HS-27A (cell line): Measurements from ENCODE around the gene TGFBR1.
"Not testable (repeated sequence)": the region's sequence is repeated elsewhere in the genome, so short reads cannot be mapped to it uniquely, and the experiment has no call there.

Experiments
- DNase-seq: peaks from one replicate; pipeline ENCODE4 v3.0.0-alpha.2; 2012; ENCODE audit warnings: low read depth, missing footprints

TGFBR1 gene

GRCh38 chr9:99076030-99076429 is 28.9 kb upstream of the TGFBR1 start:
- no peak for DNase-seq

DNA sequence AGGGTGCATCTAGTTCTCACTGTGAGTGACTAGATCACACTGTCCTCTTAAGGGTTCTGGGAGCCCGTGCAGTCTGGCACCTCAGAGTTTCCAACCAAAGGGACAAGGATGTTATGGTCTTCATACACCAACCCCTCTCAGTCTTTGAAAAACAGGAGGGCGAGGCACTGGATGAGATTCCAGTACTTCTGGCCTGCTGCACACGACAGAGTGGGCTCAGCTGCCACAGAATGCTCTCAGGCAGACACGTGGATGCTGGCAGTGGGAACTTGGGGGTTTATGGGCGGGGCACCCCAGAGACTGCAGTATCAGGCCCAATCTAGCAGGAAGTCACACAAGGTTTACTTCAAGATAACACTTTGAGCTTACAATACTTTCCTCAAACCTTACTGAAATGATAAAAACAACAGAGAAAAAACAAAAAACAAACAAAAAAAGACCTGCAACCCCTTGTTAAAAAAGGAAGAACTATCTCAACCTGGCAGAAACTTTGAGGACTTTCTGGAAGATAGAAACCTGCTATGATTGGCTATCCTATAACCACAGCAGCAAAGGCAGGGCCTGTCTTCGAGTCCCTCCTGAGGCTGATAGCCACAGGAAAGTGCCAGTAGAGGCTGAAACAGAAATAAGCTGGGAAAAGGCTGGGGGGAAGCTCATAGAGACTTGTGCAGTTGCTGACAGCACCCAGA is 28.3 kb upstream of the TGFBR1 start:
- DNase-seq = no peak

DNA sequence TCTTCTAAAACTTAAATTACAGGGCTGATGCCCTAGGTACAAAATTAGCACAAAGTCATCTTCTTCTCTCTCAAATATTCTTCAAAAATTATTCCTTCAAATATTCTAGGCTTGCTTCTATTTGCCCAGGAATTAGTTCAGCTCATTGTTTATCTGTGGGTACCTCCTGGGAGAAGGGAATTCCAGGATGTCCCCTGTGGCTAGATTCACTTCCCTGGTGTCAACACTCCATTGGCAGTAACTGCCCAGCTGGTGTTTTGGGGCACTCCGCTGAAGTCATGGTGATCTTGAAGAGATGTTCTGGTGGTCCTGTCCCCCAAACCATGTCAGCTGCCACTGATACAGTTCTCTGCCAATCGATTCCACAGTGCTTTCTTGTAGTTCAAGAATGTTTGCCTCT is 26.2 kb upstream of the TGFBR1 start:
- no peak for DNase-seq

- DNase-seq = no peak
Observed at GRCh38 chr9:99079542-99079941, 25.4 kb upstream of the TGFBR1 start.

GRCh38 chr9:99083051-99083450 is 21.9 kb upstream of the TGFBR1 start:
- no peak for DNase-seq

DNA sequence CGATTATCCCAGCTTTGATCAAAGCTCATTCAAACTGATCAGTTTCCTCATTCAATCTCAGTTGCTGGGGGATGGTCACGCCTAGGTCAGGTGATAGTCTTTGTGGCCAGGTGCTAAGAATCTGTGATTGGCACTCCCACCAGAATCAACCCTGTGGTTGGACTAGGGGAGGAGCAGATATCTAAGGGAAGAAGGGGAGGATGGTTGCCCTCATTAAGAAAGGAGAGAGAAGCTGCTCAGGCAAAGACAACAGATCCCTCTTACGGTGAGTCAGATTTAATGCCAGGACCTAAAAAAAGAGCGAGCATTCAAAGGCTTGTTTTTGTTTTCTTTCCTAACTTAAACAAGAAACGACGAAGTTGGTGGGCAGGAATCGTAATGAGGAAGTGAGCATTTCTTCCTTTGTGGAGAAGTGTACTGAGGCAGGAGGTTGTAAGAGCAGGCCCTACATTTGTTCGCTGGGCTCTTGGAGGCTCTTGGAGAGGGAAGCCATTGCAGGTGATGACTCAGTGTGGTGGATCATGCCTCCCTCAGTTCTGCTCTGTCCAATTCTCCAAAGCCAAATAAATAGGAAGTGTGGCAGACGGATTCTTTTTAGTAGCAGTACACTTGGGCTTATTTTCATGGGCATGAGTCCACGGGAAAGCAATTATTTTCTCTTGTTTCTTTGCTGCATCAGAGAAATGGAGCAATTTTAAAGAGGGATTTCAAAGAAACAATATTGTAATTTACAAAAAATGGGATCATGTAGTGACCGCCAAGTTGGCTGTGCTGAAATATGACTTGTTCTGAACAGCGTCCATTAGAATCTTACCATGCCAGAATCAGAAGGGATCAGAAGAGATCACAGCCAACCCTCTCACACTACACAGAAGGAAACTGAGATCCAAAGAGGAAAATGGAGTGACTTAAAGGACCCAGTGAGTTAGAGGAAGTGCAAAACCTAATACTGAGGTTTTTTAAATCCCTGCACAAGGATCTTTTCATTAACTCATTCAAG is 18.7 kb upstream of the TGFBR1 start:
- DNase-seq = no peak

GRCh38 chr9:99087462-99087861 is 17.5 kb upstream of the TGFBR1 start:
- no peak for DNase-seq

- DNase-seq = no peak
Observed at GRCh38 chr9:99090336-99091130, 14.4 kb upstream of the TGFBR1 start.

DNA sequence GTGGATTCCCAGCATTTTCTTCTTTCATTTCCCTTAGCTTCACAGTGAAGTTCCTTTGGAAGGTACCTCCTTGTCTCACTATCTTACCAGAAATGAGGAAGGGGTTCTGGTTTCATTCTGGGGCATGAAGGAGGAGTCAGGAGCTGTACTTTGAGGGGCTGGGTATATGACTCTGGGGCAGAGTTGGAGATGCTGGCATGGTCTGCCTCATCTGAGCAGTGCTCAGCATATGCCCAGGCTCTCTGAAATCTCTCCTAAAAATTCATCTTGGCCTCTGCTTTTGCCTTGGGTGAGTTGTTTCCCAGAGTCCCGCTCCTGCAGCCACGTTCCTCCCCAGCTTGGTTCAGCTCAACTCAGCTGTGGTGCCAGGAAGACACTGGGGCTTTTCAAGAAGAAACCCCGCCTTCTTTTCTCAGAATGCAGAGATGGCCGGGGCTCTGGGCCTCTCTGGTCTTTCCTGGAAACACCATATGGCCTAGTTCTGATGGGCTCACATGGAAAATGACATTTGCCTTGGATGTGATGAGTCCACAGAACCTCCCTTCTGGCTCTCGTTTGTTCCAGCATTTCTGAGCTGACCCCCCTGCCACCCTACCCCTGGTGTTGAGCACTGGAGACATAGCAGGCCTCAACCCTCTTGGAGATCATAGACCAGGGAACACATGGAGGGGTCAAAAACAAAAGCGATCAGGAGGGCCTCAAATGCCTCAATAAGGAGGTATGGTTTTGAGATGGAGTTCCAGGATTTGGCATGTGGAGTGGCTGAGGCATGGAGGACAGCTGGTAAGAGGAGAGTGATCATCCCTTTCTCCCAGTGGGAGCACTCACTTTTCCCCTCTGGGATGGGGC is 12.0 kb upstream of the TGFBR1 start:
- DNase-seq = no peak

GRCh38 chr9:99093492-99093791 is 11.5 kb upstream of the TGFBR1 start:
- no peak for DNase-seq

DNA sequence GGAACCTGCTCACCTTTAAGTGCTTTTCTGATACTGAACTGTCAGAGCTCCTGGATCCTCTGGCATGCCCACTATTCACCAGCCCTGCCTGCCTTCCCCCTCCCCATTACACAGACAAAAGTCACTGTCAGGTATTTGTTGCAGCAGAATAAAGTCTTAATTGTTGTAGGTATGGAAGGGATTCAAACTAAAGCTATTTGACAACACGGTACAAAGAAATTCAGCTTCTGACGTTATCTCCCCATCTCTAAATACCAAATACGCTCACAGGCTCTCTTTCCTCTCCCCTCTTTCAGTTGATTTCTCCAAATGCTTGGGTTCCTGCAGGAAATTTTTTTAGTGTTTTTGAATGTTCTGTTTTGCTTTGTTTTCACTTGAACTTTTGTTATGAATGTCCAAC is 9.3 kb upstream of the TGFBR1 start:
- DNase-seq = no peak

DNA sequence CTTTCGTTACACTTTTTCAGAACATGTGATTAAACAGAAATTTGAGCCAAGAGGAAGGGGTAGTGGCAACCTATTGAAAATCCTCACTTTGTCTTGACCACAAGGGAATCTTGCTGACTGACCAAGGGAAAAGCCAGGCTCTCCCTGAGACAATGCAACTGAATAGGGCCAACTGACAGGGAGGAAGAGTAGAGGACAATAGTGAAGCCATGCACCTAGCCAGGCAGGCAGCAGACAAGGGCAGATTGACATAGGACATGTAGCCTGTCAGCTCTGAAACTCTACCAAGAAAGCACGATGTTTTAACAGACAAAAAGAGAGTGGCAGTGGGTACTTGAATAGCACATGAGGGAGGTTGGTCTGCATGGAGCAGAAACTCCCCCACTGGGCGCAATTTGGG is 8.5 kb upstream of the TGFBR1 start:
- DNase-seq = no peak

- DNase-seq = not testable (repeated sequence)
Observed at GRCh38 chr9:99099806-99100585, 4.9 kb upstream of the TGFBR1 start.

DNA sequence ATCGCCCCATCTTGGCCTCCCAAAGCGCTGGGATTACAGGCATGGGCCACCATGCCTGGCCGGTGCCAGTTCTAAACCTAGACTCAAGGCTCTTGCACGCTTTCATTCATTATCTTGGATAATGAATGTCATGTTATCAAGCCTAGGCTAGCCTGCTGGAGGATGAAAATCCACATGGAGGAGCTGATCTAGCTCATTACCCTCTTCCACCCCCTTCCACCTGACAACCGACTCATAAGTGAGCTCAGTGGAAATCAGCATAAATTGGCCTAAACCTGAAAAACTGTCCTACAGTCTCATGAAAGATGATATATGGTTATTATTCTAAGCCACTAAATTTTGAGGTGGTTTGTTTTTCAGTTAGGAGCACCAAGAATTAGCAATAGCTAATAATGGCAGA is 3.6 kb upstream of the TGFBR1 start:
- no peak for DNase-seq

DNA sequence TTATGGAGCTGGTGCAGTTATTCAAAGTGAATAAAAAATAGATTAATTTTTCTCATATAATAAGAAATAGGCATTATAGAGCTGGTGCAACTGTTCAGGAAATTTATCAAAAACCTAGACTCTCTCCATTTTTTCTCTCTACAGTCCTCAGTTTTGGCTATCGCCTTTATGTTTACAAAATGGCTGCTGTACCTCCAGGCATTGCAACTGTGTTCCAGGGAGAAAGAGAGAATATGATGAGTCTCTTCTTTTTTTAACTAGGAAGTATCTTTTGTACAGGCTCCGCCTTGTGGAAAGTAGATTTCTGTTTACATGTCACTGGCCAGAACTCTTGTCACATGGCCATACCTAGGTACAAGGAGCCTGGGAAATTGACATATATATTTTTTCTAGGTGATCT is 3.1 kb upstream of the TGFBR1 start:
- no peak for DNase-seq

- DNase-seq = no peak
Observed at GRCh38 chr9:99103054-99103895, 1.6 kb upstream of the TGFBR1 start.

DNA sequence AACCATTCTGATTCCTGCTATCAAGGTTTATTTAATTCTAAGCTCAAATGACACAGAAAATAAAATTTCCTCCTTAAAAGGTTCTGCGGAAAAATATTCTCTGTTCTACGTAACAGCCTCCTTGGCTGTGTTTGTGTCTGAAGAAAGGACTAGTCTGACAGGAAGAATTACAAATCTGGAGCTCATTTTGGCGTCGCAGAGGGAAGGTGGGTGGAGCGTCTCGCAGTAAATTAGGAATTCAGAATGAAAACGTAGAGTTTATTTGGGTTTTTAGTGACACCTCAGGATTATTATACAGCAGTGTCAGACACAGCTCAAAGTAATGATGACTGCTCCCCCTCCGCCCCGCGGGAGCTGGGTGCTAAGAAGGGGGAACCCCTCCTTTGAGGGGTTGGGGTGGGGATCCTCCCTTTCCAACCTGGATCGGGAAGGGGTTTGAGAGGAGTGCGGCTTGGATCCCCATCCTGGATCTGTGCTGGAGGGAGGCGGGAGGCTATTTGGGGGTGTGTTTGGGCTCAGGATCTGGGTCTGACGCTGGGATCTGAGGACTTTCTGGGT is 933 bp upstream of the TGFBR1 start:
- no peak for DNase-seq

DNA sequence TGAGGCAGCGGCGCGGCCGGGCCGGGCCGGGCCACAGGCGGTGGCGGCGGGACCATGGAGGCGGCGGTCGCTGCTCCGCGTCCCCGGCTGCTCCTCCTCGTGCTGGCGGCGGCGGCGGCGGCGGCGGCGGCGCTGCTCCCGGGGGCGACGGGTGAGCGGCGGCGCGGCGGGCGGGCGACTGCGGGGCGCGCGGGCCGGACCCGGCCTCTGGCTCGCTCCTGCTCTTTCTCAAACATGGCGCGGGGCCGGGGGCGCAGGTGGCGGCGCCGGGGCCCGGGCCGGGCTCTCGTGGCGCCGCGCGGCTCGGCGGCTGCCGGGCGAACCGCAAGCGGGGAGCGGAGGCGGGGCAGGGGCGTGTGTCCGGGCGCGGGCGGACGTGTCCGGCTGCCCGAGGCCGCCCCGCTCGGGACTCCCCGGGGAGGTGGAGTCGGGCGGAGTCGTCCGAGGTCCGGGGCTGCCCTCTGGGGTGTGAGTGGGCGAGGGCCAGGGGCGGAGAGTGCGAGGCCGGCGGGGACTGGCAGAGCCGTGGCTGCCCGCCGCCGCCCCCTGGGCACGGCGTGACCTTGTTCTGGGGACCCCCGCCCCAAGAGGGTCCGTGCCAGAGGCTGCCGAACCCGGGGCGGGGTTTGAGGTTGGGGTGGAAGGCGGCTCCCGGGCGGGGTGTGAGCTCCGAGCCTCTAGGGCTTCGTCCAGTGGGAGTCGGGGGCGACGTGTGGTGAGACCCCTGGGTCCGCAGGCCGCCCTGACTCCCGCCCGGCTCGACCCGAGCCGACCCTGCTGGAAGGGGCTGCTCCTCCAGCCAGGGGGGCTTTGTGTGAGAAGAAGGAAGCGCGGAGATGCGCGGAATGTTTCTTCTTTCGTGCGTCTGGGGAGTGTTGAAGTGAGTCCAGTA is 485 bp downstream of the TGFBR1 start:
- no peak for DNase-seq

GRCh38 chr9:99106044-99106375 is 1.1 kb downstream of the TGFBR1 start:
- DNase-seq = no peak
